22Rv1 (cell line): ENCODE results near the gene PDZRN4.

Experiments used
- H3K27ac ChIP-seq: fragments of 450-650 bp; 2 replicates; pipeline ENCODE4 v1.5.1; 2017
- ZFX ChIP-seq: fragments of 450-650 bp; IDR thresholded peaks from 2 replicates; pipeline ENCODE4 v1.6.1; 2017; ENCODE audit warnings: antibody characterized with exemption, borderline replicate concordance
- TF ChIP-seq, protein P1 (sequence below): fragments of 450-650 bp; IDR thresholded peaks from 2 replicates; pipeline ENCODE4 v1.5.1; 2017; ENCODE audit warnings: mild to moderate bottlenecking

PDZRN4 gene

GRCh38 chr12:41409628-41410027 lies 221.5 kb downstream of the PDZRN4 start:
- TF ChIP-seq, protein P1, sequence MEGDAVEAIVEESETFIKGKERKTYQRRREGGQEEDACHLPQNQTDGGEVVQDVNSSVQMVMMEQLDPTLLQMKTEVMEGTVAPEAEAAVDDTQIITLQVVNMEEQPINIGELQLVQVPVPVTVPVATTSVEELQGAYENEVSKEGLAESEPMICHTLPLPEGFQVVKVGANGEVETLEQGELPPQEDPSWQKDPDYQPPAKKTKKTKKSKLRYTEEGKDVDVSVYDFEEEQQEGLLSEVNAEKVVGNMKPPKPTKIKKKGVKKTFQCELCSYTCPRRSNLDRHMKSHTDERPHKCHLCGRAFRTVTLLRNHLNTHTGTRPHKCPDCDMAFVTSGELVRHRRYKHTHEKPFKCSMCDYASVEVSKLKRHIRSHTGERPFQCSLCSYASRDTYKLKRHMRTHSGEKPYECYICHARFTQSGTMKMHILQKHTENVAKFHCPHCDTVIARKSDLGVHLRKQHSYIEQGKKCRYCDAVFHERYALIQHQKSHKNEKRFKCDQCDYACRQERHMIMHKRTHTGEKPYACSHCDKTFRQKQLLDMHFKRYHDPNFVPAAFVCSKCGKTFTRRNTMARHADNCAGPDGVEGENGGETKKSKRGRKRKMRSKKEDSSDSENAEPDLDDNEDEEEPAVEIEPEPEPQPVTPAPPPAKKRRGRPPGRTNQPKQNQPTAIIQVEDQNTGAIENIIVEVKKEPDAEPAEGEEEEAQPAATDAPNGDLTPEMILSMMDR = no peak
- TF ChIP-seq ZFX = no peak
- no peak overlapping the region for H3K27ac ChIP-seq

DNA sequence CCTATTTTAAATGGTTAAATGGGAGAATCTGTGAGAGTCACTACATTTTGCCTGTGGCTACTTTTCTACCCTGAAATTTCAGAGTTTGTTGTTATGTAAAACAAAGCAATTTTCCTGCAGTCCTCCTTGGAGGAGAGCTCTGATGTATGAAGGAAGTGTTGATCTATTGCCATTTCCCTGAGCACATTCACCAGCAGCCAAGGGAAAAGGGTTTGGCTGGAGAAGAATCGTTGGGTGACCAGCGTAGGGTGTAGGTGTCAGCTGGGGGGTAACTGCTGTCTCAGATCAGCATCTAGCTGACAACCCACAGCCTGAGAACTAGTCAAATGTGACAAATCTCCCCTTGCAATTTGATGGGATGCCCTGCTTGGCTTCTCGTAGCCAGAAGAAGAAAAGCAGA lies 230.5 kb downstream of the PDZRN4 start:
- TF ChIP-seq ZFX = no peak
- TF ChIP-seq, protein P1 = no peak
- no peak overlapping the region for H3K27ac ChIP-seq

- no peak overlapping the region for H3K27ac ChIP-seq
- no peak for TF ChIP-seq ZFX
- TF ChIP-seq, protein P1 = no peak
These were observed 231.2 kb downstream of the PDZRN4 start for GRCh38 chr12:41419131-41419893.

DNA sequence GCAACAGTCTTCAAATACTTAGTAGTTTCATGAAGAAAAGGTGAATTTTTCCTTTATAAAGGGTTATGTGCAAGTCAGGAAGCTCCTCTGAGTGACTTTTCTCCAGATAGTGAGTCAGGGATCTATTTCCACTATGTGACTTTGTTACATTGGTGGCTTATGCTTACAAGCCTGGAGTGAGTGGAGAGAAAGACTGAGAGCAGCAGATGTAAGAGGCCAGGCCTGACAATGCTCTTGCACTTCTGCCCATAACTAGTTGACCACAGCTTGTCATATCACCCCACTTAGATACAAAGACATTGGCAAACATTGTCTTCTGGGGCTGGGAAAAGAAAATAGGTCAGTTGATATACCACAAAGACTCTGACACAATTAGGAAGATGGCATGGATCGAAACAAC lies 236.5 kb downstream of the PDZRN4 start:
- H3K27ac ChIP-seq = no peak overlapping the region
- TF ChIP-seq ZFX = no peak
- TF ChIP-seq, protein P1 = no peak

- no peak for TF ChIP-seq ZFX
- TF ChIP-seq, protein P1 = no peak
These were observed 245.3 kb downstream of the PDZRN4 start for GRCh38 chr12:41433460-41433859.

GRCh38 chr12:41436076-41436475 lies 248.0 kb downstream of the PDZRN4 start:
- TF ChIP-seq, protein P1 = no peak
- TF ChIP-seq ZFX = no peak
- no peak overlapping the region for H3K27ac ChIP-seq

More at GRCh38 chr12:41433460-41433859, 245.3 kb downstream of the PDZRN4 start:
- H3K27ac ChIP-seq = no peak overlapping the region

DNA sequence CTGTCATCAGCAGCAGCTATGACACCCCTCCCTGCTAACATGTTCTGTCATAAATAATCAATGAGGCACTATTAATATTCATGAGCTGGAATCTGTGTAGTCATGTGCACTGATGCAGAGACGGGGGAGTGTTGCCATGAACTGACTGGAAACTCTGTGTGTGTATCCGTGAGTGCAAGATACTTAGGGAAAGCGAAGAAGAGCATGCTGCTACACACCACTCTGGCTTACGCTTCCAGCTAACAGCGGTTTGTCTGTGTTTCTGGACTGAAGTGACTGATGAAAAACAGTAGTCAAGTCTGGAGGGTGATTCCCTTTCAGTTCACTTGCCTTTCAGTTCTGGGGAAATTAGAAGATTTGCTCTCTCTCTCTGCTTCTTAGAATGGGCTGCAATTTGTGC lies 249.4 kb downstream of the PDZRN4 start:
- no peak overlapping the region for H3K27ac ChIP-seq

More for the DNA sequence above, 249.4 kb downstream of the PDZRN4 start:
- TF ChIP-seq ZFX = no peak
- TF ChIP-seq, protein P1 = no peak
